ENCODE data around the gene SCML1.

Gene SCML1

DNA sequence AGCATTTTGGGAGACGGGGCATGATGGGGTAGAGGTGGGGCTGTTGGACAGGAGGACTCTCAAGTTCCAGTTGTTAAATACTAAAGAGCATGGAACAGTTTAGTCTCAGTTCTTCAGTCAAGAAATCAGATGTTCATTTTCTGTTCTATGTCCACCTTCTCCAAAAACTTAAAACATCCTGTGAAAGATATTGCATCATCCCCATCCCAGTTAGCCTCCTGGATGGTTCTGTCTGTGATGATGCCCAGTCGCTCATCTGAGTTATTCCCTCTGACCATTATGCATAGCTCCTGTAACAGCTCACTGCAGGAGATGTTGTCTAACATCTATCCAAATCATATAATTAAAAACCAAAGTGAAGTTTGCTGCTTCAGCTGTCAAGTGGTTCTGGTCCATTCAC, 32.1 kb upstream of the SCML1 start:
- TF ChIP-seq, protein P1, sequence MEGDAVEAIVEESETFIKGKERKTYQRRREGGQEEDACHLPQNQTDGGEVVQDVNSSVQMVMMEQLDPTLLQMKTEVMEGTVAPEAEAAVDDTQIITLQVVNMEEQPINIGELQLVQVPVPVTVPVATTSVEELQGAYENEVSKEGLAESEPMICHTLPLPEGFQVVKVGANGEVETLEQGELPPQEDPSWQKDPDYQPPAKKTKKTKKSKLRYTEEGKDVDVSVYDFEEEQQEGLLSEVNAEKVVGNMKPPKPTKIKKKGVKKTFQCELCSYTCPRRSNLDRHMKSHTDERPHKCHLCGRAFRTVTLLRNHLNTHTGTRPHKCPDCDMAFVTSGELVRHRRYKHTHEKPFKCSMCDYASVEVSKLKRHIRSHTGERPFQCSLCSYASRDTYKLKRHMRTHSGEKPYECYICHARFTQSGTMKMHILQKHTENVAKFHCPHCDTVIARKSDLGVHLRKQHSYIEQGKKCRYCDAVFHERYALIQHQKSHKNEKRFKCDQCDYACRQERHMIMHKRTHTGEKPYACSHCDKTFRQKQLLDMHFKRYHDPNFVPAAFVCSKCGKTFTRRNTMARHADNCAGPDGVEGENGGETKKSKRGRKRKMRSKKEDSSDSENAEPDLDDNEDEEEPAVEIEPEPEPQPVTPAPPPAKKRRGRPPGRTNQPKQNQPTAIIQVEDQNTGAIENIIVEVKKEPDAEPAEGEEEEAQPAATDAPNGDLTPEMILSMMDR (IDR thresholded peaks at IDR 0.05): no peak

DNA sequence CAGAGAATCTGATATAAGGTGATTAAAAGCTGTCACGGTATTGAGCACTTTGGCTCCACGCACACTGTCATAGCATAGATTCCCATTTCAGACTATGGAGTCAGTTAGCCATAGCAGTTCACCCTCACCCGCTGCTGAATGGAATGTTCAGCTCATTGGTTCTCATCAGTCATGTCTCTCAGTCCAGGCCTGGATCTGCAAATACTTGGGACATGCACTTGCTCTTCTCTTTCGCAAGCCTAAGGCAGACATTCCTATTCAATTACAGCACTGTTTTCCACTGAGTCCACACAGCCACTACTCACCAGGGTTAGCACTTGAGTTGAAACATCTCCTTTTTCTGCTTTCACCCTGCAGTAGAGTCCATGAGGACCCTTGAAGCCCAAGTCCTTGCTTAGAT, 30.6 kb upstream of the SCML1 start:
- TF ChIP-seq, protein P1 (IDR thresholded peaks at IDR 0.05): no peak

GRCh38 chrX:17707731-17708130, 29.6 kb upstream of the SCML1 start:
- TF ChIP-seq, protein P1 (IDR thresholded peaks at IDR 0.05): no peak

DNA sequence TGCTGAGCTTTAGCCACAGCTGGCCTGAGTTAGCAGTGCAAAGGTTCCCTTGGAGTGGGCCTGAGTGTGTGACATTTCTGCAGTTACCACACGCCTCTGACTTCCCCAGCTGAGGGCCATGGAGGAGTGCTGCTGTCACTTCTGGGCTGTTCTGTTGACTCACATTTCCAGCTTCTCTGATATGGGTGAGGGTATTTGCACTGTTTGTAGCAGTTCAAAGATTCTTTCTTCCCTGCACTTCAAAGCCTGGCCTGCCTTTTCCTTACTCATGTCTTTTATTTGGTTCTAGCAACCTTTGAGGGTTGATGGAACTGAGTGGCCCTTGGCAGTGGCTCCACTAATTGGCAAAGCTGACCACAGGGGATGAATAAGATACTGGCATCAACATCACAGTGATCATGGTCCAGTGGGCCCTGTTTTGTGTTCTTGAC, 26.4 kb upstream of the SCML1 start:
- TF ChIP-seq, protein P1 (IDR thresholded peaks at IDR 0.05): no peak

GRCh38 chrX:17713288-17713687, 24.0 kb upstream of the SCML1 start:
- TF ChIP-seq, protein P1 (IDR thresholded peaks at IDR 0.05): no peak

GRCh38 chrX:17718649-17719165, 18.6 kb upstream of the SCML1 start:
- TF ChIP-seq, protein P1 (IDR thresholded peaks at IDR 0.05): no peak

- TF ChIP-seq, protein P1 (IDR thresholded peaks at IDR 0.05): no peak
Measured at GRCh38 chrX:17719711-17720110, 17.6 kb upstream of the SCML1 start.

GRCh38 chrX:17721715-17722114, 15.6 kb upstream of the SCML1 start:
- TF ChIP-seq, protein P1 (IDR thresholded peaks at IDR 0.05): no peak

Measured in LNCAP (cell line).